C4-2B (cell line): ENCODE results near the gene UVSSA.
"Not testable (repeated sequence)": the region's sequence is repeated elsewhere in the genome, so short reads cannot be mapped to it uniquely, and the experiment has no call there.

ENCODE experiments used
- ZFX ChIP-seq: fragments of 450-650 bp; IDR thresholded peaks from 2 replicates; pipeline ENCODE4 v1.6.1; 2017
- TF ChIP-seq, protein P1 (sequence below): fragments of 450-650 bp; conservative IDR thresholded peaks from 2 replicates; pipeline ENCODE4 v1.5.1; 2017; ENCODE audit warnings: mild to moderate bottlenecking

DNA sequence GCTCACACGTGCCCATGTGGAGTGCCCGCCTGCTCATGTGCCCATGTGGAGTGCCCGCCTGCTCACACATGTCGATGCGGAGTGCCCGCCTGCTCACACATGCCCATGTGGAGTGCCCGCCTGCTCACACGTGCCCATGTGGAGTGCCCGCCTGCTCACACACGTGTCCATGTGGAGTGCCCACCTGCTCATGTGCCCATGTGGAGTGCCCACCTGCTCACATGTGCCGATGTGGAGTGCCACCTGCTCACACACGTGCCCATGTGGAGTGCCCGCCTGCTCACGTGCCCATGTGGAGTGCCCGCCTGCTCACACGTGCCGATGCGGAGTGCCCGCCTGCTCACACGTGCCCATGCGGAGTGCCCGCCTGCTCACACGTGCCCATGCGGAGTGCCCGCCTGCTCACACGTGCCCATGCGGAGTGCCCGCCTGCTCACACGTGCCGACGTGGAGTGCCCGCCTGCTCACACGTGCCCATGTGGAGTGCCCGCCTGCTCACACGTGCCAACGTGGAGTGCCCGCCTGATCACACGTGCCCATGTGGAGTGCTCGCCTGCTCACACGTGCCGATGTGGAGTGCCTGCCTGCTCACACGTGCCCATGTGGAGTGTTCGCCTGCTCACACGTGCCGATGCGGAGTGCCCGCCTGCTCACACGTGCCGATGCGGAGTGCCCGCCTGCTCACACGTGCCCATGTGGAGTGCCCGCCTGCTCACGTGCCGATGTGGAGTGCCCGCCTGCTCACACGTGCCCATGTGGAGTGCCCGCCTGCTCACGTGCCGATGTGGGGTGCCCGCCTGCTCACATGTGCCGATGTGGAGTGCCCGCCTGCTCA, 47.8 kb downstream of the UVSSA start:
- TF ChIP-seq, protein P1, sequence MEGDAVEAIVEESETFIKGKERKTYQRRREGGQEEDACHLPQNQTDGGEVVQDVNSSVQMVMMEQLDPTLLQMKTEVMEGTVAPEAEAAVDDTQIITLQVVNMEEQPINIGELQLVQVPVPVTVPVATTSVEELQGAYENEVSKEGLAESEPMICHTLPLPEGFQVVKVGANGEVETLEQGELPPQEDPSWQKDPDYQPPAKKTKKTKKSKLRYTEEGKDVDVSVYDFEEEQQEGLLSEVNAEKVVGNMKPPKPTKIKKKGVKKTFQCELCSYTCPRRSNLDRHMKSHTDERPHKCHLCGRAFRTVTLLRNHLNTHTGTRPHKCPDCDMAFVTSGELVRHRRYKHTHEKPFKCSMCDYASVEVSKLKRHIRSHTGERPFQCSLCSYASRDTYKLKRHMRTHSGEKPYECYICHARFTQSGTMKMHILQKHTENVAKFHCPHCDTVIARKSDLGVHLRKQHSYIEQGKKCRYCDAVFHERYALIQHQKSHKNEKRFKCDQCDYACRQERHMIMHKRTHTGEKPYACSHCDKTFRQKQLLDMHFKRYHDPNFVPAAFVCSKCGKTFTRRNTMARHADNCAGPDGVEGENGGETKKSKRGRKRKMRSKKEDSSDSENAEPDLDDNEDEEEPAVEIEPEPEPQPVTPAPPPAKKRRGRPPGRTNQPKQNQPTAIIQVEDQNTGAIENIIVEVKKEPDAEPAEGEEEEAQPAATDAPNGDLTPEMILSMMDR = not testable (repeated sequence)
- TF ChIP-seq ZFX = not testable (repeated sequence)
